SK-N-SH (cell line): ENCODE results near the gene LAPTM5. TPM values are rescaled to one million over a fixed set of nuclear protein-coding genes. Genes with fewer than 3 reads are reported as not detected.

Source experiments
- CTCF ChIA-PET: fragments of 300-600, 350-600 bp; formaldehyde crosslinking; extraction: SDS; loops from one replicate; lab custom pipeline; 2021; lab: Yijun Ruan, JAX
- POLR2A ChIA-PET: fragments of 350-600 bp; sonication (Branson Sonifier 250); formaldehyde crosslinking; extraction: SDS; loops from one replicate; lab custom pipeline; 2020; ENCODE audit warnings: antibody characterized with exemption, inconsistent platforms; lab: Yijun Ruan, JAX
- DNase-seq: peaks from one replicate; pipeline ENCODE4 v3.0.0; 2012
- H2AFZ ChIP-seq: fragments of 200-600 bp; sonication (generic); 2 replicates; pipeline ENCODE4 v1.8.1; 2016; ENCODE audit warnings: antibody characterized with exemption, mild to moderate bottlenecking, low read depth
- H3F3A ChIP-seq: fragments of 200-600 bp; sonication (generic); replicated peaks from 2 replicates; pipeline ENCODE3; 2016; ENCODE audit warnings: antibody characterized with exemption, mild to moderate bottlenecking; ENCODE audit not compliant: insufficient read depth
- H3K27ac ChIP-seq, 2 experiments: fragments of 200-500 bp in 1 of 2; fragments of 200-600 bp in 1 of 2; sonication (Bioruptor generic) in 1 of 2; sonication (generic), shearing (Covaris generic) in 1 of 2; 2 replicates each; pipeline versions ENCODE4 v1.5.1 to v1.6.1; 2014 to 2016; ENCODE audit warnings: low read depth in 2 of 2, inconsistent platforms in 1 of 2, low read length in 1 of 2, mild to moderate bottlenecking in 1 of 2, mixed read lengths in 1 of 2
- H3K27me3 ChIP-seq: fragments of 200-600 bp; sonication (generic), shearing (Covaris generic); 2 replicates; pipeline ENCODE4 v1.6.1; 2016; ENCODE audit warnings: mixed run types; ENCODE audit not compliant: insufficient read depth
- H3K36me3 ChIP-seq, 2 experiments: fragments of 200-500 bp in 1 of 2; fragments of 200-600 bp in 1 of 2; sonication (Bioruptor generic) in 1 of 2; sonication (generic) in 1 of 2; replicated peaks in 1 of 2; 2 replicates each; pipeline versions ENCODE3 to v1.5.1; 2014 to 2016; ENCODE audit warnings: low read length in 1 of 2, mild to moderate bottlenecking in 1 of 2; ENCODE audit not compliant: insufficient read depth in 2 of 2, control insufficient read depth in 1 of 2
- H3K4me1 ChIP-seq, 2 experiments: fragments of 200-500 bp in 1 of 2; fragments of 200-600 bp in 1 of 2; sonication (Bioruptor generic) in 1 of 2; sonication (generic), shearing (Covaris generic) in 1 of 2; 2 replicates each; pipeline versions ENCODE4 v1.5.1 to v1.6.1; 2014 to 2016; ENCODE audit warnings: low read depth in 1 of 2, low read length in 1 of 2, mixed run types in 1 of 2; ENCODE audit not compliant: insufficient read depth in 2 of 2, control insufficient read depth in 1 of 2
- H3K4me2 ChIP-seq: fragments of 200-600 bp; sonication (generic), shearing (Covaris generic); 2 replicates; pipeline ENCODE4 v1.6.1; 2017; ENCODE audit warnings: mixed run types
- H3K4me3 ChIP-seq, 2 experiments: fragments of 200-500 bp in 1 of 2; fragments of 200-600 bp in 1 of 2; sonication (Bioruptor generic) in 1 of 2; sonication (generic), shearing (Covaris generic) in 1 of 2; 2 replicates each; pipeline versions ENCODE4 v1.5.1 to v1.8.1; 2014 to 2016; ENCODE audit warnings: low read depth in 2 of 2, inconsistent platforms in 1 of 2, low read length in 1 of 2, mild to moderate bottlenecking in 1 of 2, mixed read lengths in 1 of 2, moderate library complexity in 1 of 2
- H3K79me2 ChIP-seq: fragments of 200-600 bp; sonication (generic); 2 replicates; pipeline ENCODE4 v1.8.1; 2017; ENCODE audit warnings: mild to moderate bottlenecking; ENCODE audit not compliant: insufficient read depth
- H3K9ac ChIP-seq: fragments of 200-600 bp; sonication (generic); 2 replicates; pipeline ENCODE4 v1.6.1; 2017; ENCODE audit warnings: mixed run types
- H3K9me2 ChIP-seq: fragments of 200-600 bp; sonication (generic); 2 replicates; pipeline ENCODE4 v1.6.1; 2017; ENCODE audit warnings: mixed run types
- H3K9me3 ChIP-seq: fragments of 200-600 bp; sonication (generic); 2 replicates; pipeline ENCODE4 v1.6.1; 2017; ENCODE audit warnings: mixed run types, mild to moderate bottlenecking, moderate library complexity
- H4K20me1 ChIP-seq: fragments of 200-600 bp; sonication (generic); 2 replicates; pipeline ENCODE4 v1.6.1; 2017; ENCODE audit warnings: mild to moderate bottlenecking, mixed run types; ENCODE audit not compliant: insufficient read depth
- CHD2 ChIP-seq: fragments of 150-350 bp; IDR thresholded peaks from 2 replicates; pipeline ENCODE4 v1.6.1; 2018; ENCODE audit warnings: low read length; ENCODE audit not compliant: partially characterized antibody
- ELF1 ChIP-seq: IDR thresholded peaks from 2 replicates; pipeline ENCODE4 v1.4.0; 2012
- EZH2phosphoT487 ChIP-seq: fragments of 200-600 bp; sonication (generic); IDR thresholded peaks from 2 replicates; pipeline ENCODE4 v1.6.1; 2017; ENCODE audit warnings: low read depth, mixed run types, mild to moderate bottlenecking, antibody characterized with exemption, moderate library complexity, borderline replicate concordance
- FOSL2 ChIP-seq: IDR thresholded peaks from 2 replicates; pipeline ENCODE4 v1.4.0; 2012; ENCODE audit warnings: low read depth, mild to moderate bottlenecking, moderate library complexity, borderline replicate concordance
- GABPA ChIP-seq: IDR thresholded peaks from 2 replicates; pipeline ENCODE4 v1.4.0; 2012; ENCODE audit warnings: low read depth, mild to moderate bottlenecking
- MXI1 ChIP-seq: IDR thresholded peaks from 2 replicates; pipeline ENCODE4 v1.6.1; 2012; ENCODE audit warnings: mild to moderate bottlenecking, low read depth, low read length, improper control_type of control experiment
- NRF1 ChIP-seq: IDR thresholded peaks from 2 replicates; pipeline ENCODE4 v1.6.1; 2012; ENCODE audit warnings: low read depth, mild to moderate bottlenecking, low read length
- POLR2AphosphoS5 ChIP-seq: IDR thresholded peaks from 2 replicates; pipeline ENCODE4 v1.6.1; 2012; ENCODE audit warnings: low read depth, low read length
- RCOR1 ChIP-seq: fragments of 150-350 bp; IDR thresholded peaks from 2 replicates; pipeline ENCODE4 v1.6.1; 2017; ENCODE audit warnings: antibody characterized with exemption, low read length
- TAF1 ChIP-seq: IDR thresholded peaks from 2 replicates; pipeline ENCODE4 v1.6.1; 2012; ENCODE audit warnings: low read depth, mild to moderate bottlenecking, low read length, moderate library complexity, borderline replicate concordance
- TCF12 ChIP-seq: IDR thresholded peaks from 2 replicates; pipeline ENCODE4 v1.4.0; 2012
- YY1 ChIP-seq: IDR thresholded peaks from 2 replicates; pipeline ENCODE4 v1.4.0; 2012; ENCODE audit warnings: low read depth, mild to moderate bottlenecking
- WGBS: methylation state at CpG from one replicate; pipeline ENCODE4 v1.1.6; 2017; ENCODE audit warnings: low lambda C conversion rate; 5-methylcytosine and 5-hydroxymethylcytosine counted together
- polyA plus RNA-seq, 3 experiments: library from polyadenylated mRNA; depleted of rRNA; stranded (reverse); fragments of >200 nt; gene quantifications; 2 replicates each; pipeline ENCODE4 v1.2.3, GENCODE V29; 2012
- TF ChIP-seq, protein P1 (sequence below): IDR thresholded peaks from 2 replicates; pipeline ENCODE4 v1.6.1; 2012; ENCODE audit warnings: mild to moderate bottlenecking, low read depth, low read length, moderate library complexity
- TF ChIP-seq, protein P2 (sequence below): IDR thresholded peaks from 2 replicates; pipeline ENCODE4 v1.4.0; 2012; ENCODE audit warnings: low read depth
- TF ChIP-seq, protein P3 (sequence below): fragments of 200-600 bp; sonication (generic); IDR thresholded peaks from 2 replicates; pipeline ENCODE4 v1.6.1; 2017; ENCODE audit warnings: antibody characterized with exemption, mild to moderate bottlenecking, moderate library complexity

The LAPTM5 gene
- polyA plus RNA-seq, 1 of the 3 experiments (the other 2 are of a cell fraction): 1.1 TPM

DNA sequence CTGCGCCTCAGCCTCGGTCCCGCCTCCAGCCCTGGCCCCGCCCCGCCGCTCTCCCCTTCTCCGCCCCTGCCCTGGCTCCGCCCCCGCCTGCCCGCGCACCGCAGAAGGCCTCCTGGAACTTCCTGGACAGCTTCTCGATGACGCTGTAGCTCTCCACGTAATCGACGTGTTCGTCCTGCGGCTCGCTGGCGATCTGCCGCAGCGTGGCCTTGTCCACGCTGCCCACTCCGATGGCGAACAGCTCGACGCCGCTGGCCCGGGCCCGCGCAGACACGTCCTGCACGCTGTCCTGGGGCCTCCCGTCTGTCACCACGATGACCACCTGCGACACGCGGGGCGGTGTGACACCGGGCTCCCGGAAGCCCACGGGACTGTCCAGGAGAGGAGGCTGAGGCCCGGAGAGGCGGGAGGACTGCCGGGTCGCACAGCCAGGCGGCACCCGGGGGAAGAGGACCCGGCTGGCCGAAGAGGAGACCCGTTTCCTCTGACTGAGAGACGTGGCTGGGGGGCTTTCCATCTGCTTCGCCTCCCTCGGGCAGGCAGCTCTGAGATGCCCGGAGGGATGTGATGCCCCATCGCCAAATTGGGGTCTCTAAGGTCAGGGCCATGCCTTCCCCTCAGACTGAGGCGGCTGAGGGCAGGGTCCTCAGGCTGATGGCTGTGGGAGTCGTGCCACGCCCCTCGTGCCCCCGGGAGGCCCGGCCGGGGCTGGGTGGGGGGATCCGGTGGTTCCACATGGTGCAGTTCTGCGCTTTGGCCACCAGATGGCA lies 38.8 kb downstream of the LAPTM5 start:
- peak overlapping the region; percentile 94 for H3K4me2 ChIP-seq
- H3F3A ChIP-seq: peaks cover 6% of the 10 kb centered on the region
- no peaks in the 10 kb centered on the region for H3K79me2 ChIP-seq
- no peak for TF ChIP-seq FOSL2
- TF ChIP-seq ELF1: peak; percentile 89
- TF ChIP-seq, protein P1, sequence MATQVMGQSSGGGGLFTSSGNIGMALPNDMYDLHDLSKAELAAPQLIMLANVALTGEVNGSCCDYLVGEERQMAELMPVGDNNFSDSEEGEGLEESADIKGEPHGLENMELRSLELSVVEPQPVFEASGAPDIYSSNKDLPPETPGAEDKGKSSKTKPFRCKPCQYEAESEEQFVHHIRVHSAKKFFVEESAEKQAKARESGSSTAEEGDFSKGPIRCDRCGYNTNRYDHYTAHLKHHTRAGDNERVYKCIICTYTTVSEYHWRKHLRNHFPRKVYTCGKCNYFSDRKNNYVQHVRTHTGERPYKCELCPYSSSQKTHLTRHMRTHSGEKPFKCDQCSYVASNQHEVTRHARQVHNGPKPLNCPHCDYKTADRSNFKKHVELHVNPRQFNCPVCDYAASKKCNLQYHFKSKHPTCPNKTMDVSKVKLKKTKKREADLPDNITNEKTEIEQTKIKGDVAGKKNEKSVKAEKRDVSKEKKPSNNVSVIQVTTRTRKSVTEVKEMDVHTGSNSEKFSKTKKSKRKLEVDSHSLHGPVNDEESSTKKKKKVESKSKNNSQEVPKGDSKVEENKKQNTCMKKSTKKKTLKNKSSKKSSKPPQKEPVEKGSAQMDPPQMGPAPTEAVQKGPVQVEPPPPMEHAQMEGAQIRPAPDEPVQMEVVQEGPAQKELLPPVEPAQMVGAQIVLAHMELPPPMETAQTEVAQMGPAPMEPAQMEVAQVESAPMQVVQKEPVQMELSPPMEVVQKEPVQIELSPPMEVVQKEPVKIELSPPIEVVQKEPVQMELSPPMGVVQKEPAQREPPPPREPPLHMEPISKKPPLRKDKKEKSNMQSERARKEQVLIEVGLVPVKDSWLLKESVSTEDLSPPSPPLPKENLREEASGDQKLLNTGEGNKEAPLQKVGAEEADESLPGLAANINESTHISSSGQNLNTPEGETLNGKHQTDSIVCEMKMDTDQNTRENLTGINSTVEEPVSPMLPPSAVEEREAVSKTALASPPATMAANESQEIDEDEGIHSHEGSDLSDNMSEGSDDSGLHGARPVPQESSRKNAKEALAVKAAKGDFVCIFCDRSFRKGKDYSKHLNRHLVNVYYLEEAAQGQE: 0 out of 2 replicates have a peak, but pooled peaks have one; percentile 27
- no peak for TF ChIP-seq EZH2phosphoT487
- peak; percentile 61; the same call in 1 of the 2 replicates for TF ChIP-seq MXI1
- TF ChIP-seq YY1: no peak
- peak; percentile 70; the same call in 1 of the 2 replicates for TF ChIP-seq POLR2AphosphoS5
- TF ChIP-seq GABPA: no peak; the same call in 1 of the 2 replicates
- TF ChIP-seq, protein P2, sequence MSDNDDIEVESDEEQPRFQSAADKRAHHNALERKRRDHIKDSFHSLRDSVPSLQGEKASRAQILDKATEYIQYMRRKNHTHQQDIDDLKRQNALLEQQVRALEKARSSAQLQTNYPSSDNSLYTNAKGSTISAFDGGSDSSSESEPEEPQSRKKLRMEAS: peak; percentile 100
- peak; percentile 7 for TF ChIP-seq CHD2
- TF ChIP-seq, protein P3, sequence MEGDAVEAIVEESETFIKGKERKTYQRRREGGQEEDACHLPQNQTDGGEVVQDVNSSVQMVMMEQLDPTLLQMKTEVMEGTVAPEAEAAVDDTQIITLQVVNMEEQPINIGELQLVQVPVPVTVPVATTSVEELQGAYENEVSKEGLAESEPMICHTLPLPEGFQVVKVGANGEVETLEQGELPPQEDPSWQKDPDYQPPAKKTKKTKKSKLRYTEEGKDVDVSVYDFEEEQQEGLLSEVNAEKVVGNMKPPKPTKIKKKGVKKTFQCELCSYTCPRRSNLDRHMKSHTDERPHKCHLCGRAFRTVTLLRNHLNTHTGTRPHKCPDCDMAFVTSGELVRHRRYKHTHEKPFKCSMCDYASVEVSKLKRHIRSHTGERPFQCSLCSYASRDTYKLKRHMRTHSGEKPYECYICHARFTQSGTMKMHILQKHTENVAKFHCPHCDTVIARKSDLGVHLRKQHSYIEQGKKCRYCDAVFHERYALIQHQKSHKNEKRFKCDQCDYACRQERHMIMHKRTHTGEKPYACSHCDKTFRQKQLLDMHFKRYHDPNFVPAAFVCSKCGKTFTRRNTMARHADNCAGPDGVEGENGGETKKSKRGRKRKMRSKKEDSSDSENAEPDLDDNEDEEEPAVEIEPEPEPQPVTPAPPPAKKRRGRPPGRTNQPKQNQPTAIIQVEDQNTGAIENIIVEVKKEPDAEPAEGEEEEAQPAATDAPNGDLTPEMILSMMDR: peak; percentile 95
- TF ChIP-seq TAF1: peak; percentile 40; the same call in 1 of the 2 replicates
- no peak for TF ChIP-seq RCOR1
- no peak for TF ChIP-seq TCF12
- peak; percentile 60 for TF ChIP-seq NRF1
- ChIA-PET POLR2A (interaction anchor here (1.0 to 1.2 kb wide), 2 partner anchors 9 to 60 kb away, joined by 4 to 7 read pairs; no protein-coding TSS in a partner anchor), CTCF (interaction anchor here (0.6 to 14.9 kb wide), 47 partner anchors 10 to 1725 kb away, joined by 3 to 377 read pairs (median 5); partner anchors contain the start of genes LAPTM5 and PUM1)
- peak overlapping the region; percentile 87 for H3K9ac ChIP-seq
- peaks cover 3 to 14% of the 10 kb centered on the region in 2 experiments; a peak in 2 of 4 replicates for H3K4me1 ChIP-seq
- H3K4me3 ChIP-seq: peak overlapping the region; percentile 62 to 65
- H3K27ac ChIP-seq: peak overlapping the region; percentile 89 to 95
- H3K27me3 ChIP-seq: no peaks in the 10 kb centered on the region
- H3K9me2 ChIP-seq: no peaks in the 10 kb centered on the region
- no peaks in the 10 kb centered on the region for H3K9me3 ChIP-seq
- no peaks in the 10 kb centered on the region for H3K36me3 ChIP-seq
- peak overlapping the region; percentile 92; the same call in 1 of the 2 replicates for H2AFZ ChIP-seq
- H4K20me1 ChIP-seq: 0 out of 2 replicates have a peak, but pooled peaks cover 7% of the 10 kb centered on the region
- WGBS: 2% methylated on average over 19 of the region's 66 CpGs
- DNase-seq: peak; percentile 93
